NOMO-1 treated with dmso at 0.1 percent for 144 hours (cell line): ENCODE measurements around the gene SLC16A3.
"Not testable (repeated sequence)": the region's sequence is repeated elsewhere in the genome, so short reads cannot be mapped to it uniquely, and the experiment has no call there.

ENCODE experiments used
- DNase-seq: peaks from one replicate; lab custom pipeline; 2025; ENCODE audit not compliant: unreplicated experiment; lab: John Stamatoyannopoulos, UW

SLC16A3 gene

GRCh38 chr17:82259972-82260961 lies 31.4 kb downstream of the SLC16A3 start:
- DNase-seq: not testable (repeated sequence)

DNA sequence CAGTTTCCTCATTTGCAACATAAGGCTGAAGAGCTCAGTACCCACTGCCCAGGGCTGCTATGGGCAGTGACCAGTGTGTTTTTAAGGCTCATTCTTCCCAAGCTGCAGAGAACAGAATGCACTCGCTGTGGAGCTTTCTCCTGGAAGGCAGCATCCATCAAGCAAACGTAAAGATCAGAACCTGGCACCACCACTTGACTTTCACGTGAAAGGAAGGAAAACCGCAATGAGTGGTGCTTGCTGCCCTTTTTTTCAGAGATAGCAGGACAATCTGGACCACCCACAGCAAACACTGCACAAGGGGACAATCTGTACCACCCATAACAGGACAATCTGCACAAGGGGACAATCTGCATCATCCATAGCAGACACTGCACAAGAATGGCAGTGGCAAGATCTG lies 33.5 kb downstream of the SLC16A3 start:
- DNase-seq: no peak

DNA sequence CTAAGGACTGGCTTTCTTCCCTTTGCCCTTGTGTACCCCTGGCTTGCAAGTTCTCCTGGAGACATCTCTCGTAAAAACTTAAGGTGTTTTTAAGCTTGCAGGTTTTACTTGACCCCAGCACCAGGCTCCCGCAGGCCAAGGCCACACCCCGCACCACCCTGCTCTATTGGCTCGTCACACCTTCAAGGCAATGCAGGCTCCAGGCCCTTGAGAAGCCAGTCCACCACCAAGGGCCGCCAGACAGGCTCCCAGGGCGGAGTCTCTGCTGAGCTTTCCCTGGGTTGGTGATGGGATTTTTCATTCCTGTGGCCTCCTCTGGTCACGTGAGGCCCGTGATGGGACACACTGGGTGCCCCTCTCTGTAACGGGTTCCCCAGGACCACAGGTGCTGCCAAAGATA lies 34.8 kb downstream of the SLC16A3 start:
- no peak for DNase-seq

DNA sequence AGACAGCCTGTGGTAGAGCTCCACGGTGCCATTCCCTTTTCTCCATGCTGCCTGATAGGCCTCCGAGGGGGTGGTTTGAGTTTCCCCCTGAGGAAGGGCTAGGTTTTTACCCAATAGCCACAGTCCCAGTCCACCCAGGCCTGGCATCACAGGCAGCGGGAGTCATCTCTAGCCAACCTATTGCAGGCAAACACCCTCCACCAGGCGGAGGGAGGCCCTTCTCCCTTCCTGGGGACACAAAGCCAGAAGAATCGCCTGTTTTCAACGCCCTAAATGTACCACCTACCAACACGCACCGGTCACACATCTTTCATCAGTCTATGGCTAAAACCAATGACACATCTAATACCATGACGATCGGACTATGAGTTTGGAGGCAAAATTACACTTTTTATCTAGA lies 37.3 kb downstream of the SLC16A3 start:
- no peak for DNase-seq

DNA sequence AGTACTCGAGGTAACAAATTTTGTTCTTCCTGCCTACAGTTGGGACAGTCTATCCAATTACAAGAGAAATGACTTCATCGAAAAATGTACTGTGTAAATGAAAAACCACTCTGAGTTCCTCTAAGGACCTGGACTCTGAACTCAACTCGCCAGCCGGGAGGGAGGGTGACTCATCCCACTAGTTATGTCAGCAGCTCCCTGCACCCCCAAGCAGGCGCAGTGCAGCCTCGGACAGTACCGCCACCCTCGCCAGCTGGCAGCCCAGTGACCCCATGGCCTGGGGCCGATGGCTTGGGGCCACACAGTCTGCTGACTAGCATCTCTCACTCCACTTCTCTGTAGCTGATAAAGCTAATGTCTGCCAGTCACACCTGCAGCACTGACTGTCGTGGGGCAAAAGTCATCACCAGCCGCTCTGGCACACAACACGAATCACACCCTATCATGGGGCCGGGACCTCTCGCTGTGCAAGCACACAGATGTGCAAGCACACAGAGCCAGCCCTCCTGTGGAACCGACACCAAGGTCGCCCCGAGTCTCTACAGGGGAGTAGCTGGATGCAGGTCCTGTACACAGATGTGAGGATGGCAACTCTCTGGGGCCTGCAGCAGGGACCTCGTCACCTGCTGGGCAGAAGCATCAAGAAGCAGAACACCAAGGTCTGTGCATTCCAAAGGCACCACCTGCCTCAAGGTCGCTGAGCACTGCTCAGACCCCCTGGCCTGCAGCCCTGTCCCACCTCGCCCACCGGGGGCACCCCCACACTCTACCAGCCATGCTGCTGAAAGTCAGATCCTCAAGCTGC lies 38.9 kb downstream of the SLC16A3 start:
- peak; percentile 73 for DNase-seq

DNA sequence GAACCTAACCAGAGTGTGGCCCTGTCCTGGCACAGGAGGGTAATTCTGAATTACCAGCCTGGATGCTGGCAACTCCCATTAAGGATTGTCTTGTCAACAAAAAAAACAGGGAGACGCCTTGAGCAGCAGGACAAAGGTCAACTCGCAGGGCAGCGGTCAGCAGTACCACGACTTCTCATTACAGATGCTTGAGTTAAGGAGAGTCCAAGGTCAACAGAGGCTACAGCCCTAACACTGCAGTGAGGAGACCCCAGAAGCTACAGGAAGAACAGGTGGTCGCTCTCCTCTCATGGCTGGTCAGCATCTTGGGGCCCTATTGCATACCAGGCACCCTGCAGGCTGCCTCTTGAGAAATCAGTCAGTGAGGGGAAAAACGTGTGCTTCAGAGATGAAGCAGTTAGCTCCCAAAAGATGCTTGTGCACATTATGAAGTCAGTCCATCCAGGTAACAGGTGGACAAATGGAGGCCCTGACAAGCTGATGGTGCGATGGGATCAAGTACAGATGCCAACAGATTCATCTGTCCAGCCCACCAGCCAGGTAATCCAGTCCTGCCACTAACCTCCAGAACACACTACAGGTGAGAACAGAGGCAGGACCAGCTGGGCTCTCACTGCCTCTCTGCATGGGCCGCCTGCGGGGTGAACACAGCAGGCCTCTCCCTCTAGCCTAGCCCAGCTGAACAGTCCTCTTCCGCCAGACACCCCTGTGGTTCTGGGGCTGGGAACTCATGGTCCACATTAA lies 40.5 kb downstream of the SLC16A3 start:
- no peak for DNase-seq

- DNase-seq: no peak
Observed at GRCh38 chr17:82269882-82270500, 41.1 kb downstream of the SLC16A3 start.

DNA sequence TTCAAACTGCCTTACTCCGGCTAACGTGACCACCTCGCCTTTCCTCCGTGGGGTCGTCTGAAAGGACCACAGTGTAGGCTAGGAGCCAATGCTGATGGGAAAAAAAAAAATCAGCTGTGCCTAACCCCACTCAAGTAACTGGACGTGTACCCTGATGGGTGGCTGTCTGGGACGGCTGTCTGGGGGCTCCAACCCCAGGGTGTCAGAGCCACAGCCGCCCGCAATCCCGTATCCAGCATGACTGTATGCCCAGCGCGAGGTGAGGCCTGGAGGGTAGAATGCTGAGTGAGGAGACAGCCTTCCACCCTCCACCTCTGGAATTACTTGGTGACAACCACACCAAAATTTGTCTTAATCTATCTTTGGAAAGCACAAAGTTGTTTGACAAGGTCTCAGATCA lies 41.8 kb downstream of the SLC16A3 start:
- no peak for DNase-seq

- no peak for DNase-seq
Observed at GRCh38 chr17:82271401-82271800, 42.6 kb downstream of the SLC16A3 start.

DNA sequence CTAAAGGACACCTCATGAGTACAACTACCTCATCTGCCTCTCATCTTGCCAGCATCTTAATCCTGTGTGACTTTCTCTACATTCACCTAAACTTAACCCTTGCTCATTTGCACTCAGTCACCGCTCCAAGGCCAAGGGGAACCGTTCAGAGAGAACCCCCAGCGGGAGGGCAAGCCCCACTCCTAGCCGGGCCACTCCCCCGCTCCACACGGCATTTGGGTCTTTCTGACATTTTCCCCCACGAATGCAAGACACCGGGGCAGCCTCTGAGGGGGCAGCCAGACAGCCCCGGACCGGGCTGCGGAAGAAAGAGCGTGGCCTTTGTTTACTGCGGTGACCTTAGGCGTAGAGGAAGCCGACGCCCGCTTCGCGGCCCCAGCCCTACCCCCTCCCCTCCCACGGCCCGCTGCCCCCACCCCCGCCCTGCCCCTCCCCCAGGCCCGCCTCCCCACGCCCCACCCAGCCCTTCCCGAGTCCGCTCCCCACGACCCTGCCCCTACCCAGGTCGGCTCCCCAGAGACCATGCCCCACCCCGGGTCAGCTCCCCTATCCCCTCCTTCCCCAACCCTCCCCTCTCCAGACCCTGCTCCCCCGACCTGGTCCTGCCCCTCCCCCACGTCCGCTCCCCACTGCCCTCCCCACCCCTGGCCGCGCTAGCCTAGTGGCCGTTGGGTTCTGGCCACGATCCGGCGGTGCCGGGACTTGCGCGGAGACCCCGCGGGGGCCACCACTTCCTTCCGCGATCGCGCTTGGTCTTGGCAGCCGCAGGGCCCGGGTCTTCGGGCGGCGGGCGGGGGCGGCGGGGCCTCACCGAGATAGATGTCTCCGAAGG lies 43.9 kb downstream of the SLC16A3 start:
- no peak for DNase-seq

DNA sequence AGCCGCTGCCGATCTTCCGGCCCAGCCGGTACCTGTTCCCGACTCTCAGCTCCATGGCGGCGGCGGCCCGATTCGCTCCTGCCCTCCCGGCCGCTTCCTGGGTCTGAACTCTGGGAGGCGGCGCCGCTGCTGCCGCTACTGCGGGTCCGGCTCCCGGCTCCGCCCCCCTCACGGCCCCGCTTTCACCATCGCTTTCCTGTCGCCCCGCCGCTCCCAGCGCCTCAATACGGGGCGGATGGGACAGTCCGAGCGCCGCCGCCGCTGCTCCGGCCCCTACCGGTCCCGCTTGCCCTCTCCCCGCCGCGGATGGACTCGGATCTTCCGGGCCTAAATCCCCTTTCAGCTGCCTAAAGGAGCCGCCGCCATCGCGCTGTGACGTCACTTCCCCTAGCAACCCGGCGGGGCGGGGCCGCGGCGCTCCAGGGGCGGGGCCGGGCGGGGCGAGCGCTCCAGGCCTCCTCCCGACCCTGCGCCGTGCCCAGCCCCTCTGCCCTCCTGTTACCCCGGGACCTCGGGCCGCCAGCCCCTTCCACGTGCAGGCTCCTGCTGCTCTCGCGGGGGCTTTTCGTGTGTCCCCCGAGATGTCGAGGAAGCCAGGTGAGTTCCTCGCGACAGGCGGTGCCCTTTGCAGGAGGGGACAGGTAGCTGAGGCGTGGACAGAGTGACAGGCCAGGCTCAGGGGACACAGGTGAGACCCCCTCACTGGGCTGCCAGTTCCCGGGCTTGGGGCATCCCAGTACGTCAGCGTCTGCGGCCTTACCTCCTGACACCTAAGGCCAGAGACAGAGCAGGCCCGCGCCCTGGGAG lies 44.7 kb downstream of the SLC16A3 start, which contains the start of gene CSNK1D:
Gene CSNK1D (minus strand): TSS at position 374 of the 807 bp plus-strand sequence. CDS start 319 bp downstream, at position 55.
- DNase-seq: peak; percentile 70

DNA sequence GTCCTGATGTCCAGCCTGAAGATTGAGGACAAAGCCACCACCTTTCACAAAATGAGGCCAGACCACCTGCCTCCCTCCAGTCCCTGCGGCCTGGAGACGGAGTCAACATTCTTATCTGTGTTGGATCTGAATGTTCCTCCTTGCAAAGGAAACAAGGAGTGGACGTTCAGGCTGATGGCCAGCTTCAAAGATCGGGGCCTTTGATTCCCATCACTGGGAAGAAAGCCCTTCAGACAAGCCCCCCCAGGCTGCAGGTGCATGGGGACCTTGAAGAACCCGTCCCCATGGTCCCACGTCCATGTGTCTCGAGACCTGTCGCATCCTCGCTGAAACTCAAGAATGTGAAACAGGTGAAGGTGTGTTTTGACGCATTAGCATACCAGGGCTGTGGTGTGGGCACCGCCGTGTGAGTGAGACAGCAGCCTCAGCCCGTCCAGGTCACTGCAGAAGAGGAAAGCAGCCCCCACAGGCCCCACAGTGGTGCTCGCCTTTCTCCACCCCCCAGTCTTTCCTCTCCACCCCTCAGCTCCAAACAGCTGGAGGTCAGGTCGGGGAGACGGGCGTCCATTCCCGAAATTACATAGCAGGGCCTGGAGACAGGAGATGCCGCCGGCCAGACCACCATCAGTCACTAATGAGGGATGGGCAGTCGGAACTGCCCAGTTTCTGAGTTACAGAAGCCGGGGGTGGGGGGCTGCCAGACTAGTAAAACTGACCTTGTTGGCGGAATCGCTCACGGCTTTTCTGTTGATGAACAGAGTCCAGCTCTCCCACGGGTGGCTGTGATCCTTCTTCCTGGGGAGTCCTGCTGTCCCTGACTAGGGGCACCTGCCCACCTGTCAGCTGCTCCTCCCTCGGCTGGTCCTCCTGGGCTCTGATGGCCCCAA lies 45.5 kb downstream of the SLC16A3 start:
- no peak for DNase-seq

- DNase-seq: no peak
Observed at GRCh38 chr17:82275326-82275725, 46.5 kb downstream of the SLC16A3 start.

- DNase-seq: no peak
Observed at GRCh38 chr17:82276938-82277337, 48.1 kb downstream of the SLC16A3 start.

- DNase-seq: no peak
Observed at GRCh38 chr17:82277851-82278250, 49.0 kb downstream of the SLC16A3 start.

DNA sequence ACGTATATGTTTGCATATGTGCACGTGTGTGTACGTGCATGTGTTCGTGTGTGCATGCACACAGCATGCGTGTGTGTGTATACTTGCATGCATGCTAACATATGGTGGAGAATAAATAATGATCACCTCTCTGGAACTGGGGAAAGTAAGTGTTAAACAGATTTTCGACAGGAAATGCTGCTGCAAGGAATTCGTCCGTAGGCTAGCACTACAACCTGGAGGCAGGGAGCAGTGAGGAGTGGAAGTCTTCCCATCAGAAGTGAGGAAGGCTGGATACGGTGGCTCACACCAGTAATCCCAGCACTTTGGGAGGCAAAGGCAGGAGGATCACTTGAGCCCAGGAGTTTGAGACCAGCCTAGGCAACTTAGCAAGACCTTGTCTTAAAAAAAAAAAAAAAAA lies 49.5 kb downstream of the SLC16A3 start:
- no peak for DNase-seq

GRCh38 chr17:82278786-82279391 lies 50.0 kb downstream of the SLC16A3 start:
- DNase-seq: peak; percentile 52

- DNase-seq: no peak
Observed at GRCh38 chr17:82280537-82280936, 51.7 kb downstream of the SLC16A3 start.
